Erythroblast (primary cell): Measurements from ENCODE around the gene ERP29.

ENCODE experiments used
- GATA1 ChIP-seq: IDR thresholded peaks from 2 replicates; pipeline ENCODE4 v1.6.1; 2011; ENCODE audit warnings: low read depth, mild to moderate bottlenecking, control low read depth, low read length, moderate library complexity
- POLR2A ChIP-seq: IDR thresholded peaks from 2 replicates; pipeline ENCODE4 v1.6.1; 2011; ENCODE audit warnings: mild to moderate bottlenecking, low read length

- TF ChIP-seq POLR2A (no peak), GATA1 (no peak)
Measured at GRCh38 chr12:112023759-112024396, 10.7 kb downstream of the ERP29 start.
